ENCODE data around the gene ALDOA. TPM values are rescaled to one million over a fixed set of nuclear protein-coding genes. Genes with fewer than 3 reads are reported as not detected.
"Not testable (repeated sequence)": the region's sequence is repeated elsewhere in the genome, so short reads cannot be mapped to it uniquely, and the experiment has no call there.

ALDOA gene
- total RNA-seq (2014; rRNA removed; shearing (Covaris generic)): 1,380 and 1,410 TPM in 2 replicates

DNA sequence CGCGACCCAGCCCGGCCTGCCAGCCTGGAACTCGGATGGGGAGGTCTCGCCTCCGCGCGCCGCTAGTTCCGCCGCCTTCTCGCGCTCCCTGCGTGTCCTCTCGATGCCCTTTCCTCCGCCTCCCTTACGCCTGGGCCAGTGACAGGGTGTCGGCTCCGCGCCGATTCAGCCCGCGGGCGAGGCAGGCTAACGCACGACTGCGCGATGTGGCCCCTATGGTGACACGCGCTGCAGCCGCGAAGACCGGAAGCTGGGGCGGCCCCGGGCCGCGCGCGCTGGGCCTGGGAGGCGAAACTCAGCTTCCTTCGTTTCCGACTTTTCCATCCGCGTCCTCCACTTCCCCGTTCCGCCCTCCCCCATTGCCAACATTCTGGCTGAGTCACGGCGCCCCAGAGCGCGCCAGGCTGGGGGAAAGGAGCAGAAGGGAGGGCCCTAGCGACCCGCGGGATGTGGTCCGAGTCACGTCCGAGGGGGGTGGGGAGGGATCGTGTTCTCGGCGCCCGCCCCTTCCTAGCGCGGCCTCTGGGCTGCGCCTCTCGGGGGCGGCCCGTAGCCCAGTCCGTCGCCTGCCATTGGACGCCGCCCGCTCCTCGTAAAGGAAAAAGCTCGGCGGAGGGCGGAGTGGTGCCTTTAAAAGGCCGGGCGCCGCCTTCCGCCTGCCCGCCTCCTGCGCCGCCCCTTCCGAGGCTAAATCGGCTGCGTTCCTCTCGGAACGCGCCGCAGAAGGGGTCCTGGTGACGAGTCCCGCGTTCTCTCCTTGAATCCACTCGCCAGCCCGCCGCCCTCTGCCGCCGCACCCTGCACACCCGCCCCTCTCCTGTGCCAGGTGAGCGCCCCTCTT, at the start of gene ALDOA:
Gene ALDOA (plus strand): TSS at position 659 of the 841 bp plus-strand sequence. CDS start 1,138 bp downstream, outside the sequence.
- DNase-seq (ENCODE audit: low spot score): peak; percentile 98

DNA sequence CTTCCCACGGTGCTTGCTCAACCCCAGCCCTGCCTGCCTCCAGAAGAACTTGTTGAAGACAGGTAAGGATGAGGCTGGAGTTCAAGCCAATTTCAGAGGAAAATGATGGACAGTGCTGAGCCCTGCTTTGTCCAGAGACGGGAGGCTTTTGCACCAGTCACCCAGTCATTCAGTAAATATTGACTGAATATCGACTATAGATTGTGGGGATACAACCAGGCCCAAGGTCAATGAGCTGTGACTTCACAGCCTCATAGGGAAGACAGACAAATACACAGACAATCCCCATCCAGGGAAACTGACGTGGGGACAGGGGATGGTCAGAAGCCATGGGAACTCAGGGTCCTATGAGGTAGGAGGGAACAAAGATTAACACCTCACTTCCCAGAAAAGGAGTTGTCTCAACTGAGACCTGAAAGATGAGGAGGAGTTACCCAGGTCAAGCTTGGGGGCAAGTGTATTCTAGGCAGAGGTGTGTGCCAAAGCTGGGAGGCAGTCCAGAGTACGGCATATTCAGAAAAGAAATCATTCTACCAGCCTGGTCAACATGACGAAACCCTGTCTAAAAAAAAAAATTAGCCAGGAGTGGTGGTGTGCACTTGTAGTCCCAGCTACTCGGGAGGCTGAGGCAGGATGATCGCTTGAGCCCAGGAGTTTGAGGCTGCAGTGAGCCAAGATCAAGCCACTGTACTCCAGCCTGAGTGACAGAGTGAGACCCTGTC, 48.8 kb upstream of the ALDOA start:
- no peak for DNase-seq (ENCODE audit: low spot score)

DNA sequence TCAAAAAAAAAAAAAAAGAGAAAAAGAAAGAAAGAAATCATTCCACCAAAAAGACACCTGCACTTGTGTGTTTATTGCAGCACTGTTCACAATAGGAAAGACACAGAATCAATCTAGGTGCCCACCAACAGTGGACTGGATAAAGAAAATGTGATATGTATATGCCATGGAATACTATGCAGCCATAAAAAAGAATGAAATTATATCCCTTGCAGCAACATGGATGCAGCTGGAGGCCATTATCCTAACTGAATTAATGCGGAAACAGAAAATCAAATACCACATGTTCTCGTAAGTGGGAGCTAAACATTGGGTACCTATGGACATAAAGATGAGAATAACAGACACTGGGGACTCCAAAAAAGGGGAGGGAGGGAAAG, 48.3 kb upstream of the ALDOA start:
- no peak for DNase-seq (ENCODE audit: low spot score)

DNA sequence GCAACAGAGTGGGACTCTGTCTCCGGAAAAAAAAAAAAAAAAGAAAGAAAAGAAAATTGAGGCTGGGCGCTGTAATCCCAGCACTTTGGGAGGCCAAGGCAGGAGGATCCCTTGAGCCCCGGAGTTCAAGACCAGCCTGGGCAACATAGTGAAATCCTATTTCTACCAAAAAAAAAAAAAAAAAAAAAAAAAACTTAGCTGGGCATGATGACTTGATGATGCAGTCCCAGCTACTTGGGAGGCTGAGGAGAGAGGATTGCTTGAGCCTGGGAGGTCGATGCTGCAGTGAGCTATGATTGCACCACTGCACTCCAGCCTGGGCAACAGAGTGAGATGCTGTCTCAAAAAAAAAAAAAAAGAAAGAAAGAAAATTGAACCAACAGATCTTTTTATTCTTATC, 47.6 kb upstream of the ALDOA start:
- DNase-seq (ENCODE audit: low spot score): not testable (repeated sequence)

DNA sequence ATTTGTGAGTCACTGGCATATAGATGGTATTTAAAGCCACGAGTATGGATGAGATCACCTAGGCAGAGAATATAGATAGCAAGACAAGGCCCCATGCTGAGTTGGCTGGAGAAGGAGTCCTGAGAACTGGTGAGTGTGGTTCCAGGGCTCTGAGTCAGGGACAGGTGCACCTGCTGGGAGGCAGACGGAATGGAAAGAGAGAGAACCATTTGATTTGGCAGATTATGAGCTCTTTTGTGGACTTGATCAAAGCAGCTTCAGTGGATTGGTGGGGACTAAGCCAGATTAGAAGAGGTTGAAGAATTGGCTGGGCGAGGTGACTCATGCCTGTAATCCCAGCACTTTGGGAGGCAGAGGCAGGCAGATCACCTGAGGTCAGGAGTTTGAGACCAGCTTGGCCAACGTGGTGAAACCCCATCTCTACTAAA, 46.8 kb upstream of the ALDOA start:
- DNase-seq (ENCODE audit: low spot score): peak; percentile 64

- DNase-seq (ENCODE audit: low spot score): no peak
These were observed 42.7 kb upstream of the ALDOA start, which contains the start of gene C16orf92 for GRCh38 chr16:30022887-30023286. C16orf92 (plus strand) TSS chr16:30023198; CDS start chr16:30023341, 143 bp downstream.

GRCh38 chr16:30023586-30023985, 42.0 kb upstream of the ALDOA start:
- DNase-seq (ENCODE audit: low spot score): no peak

- no peak for DNase-seq (ENCODE audit: low spot score)
These were observed 41.1 kb upstream of the ALDOA start for GRCh38 chr16:30024451-30024850.

- DNase-seq (ENCODE audit: low spot score): no peak
These were observed 40.4 kb upstream of the ALDOA start for GRCh38 chr16:30025156-30025555.

- DNase-seq (ENCODE audit: low spot score): no peak
These were observed 40.0 kb upstream of the ALDOA start for GRCh38 chr16:30025574-30025973.

- DNase-seq (ENCODE audit: low spot score): no peak
These were observed 39.1 kb upstream of the ALDOA start for GRCh38 chr16:30026449-30026848.

DNA sequence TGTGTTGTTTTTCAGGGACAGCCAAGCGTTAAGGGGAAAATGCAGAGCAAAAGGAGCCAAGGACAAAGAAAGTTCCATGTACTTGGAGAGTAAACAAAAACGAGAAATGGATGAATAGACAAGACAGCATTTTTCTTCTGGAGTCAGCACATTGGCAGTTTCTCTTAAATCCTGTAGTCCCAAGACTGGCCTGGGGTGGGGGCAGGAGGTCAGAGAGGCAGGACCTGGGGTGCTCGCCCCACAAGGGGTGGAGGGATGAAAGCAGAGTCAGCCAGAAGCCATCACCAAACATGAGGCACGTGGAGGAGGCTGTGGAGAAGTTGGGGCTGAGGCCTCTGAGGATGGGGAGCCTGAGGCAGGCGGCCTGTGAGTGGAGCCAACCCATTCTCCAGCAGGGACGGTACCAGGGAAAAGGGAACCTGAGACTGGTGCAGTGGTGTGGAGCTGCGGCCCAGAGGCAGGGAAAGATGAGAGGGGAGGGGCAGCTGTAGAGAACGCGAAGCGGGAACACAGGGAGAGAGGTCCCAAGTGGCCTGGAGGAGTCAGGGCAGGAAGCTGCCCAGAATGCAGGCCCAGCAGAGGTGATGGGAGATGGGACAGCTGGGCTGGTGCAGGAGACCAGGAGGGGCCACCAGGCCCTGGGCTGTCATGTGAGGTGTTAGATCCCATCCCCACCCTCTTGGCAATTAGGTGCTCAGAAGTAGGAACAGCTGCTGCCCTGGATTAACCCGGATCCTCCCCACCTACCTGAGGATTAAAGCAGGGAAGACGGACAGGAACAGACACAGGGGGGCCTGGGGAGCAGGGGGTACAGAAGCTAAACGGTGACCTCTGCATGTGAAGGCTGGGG, 37.7 kb upstream of the ALDOA start:
- DNase-seq (ENCODE audit: low spot score): no peak

- peak; percentile 13 for DNase-seq (ENCODE audit: low spot score)
These were observed 37.0 kb upstream of the ALDOA start for GRCh38 chr16:30028438-30029076.

DNA sequence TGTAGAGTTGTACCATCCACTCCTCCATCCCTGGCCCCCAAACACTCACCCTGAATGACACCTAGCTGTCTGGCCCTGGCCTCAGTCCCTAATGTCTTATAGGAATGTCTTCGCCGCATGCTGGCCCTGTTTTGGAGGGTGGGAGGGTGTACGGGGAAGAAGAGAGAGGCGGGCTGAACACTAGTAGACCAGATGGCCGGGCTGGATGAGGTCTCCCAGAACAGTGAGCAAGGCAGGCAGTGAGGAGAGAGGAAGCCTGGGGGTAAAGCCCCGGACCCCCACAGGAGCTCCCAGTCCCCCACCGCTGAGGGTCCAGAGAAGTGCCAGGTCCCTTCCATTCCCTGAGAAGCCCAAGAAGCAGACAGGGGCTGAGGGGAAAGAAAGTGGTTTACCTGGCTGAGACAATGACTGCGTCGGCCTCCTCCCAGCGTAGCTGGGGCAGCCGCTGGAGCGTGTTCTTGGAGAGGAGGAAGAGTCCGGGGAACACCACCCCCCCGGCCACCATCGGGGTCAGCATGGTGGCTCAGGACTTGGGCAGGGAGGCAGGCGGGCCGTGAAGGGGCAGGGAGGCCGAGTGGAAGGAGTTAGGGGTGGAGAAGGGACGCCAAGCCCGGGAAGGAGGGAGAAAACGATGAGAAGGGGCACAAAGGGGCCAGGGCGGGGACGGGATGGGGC, 35.4 kb upstream of the ALDOA start:
- no peak for DNase-seq (ENCODE audit: low spot score)

DNA sequence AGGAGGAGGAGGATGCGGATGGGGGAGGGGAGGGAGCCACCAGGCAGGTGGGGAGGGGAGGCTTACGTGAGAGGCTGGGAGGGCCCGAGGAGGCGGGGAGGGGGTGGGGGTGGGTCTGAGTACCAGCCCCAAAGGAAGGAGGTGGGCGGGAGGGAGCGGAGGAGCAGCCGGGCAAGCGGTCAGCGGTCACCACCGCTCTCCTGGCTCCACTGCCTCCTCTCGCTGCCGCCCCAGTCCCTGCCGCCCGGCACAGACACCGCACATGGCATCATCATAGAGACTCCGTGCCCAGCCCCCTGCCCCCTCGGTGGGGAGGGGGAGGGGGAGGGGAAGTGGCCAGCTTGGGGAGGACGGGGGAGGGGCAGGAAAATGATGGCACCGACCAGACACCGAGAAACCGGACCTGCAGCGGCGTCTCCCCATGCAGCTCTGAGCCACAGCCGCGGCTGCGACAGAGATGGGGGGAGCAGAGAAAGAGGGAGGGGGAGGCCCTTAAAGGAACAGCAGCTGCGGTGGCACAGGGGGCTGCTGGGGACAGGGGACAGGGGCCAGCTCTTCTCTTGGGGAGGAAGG, 34.6 kb upstream of the ALDOA start, which contains the start of gene TLCD3B:
Gene TLCD3B (minus strand): TSS at position 431 of the 573 bp plus-strand sequence. CDS start 744 bp downstream, outside the sequence.
- DNase-seq (ENCODE audit: low spot score): no peak

- DNase-seq (ENCODE audit: low spot score): no peak
These were observed 34.1 kb upstream of the ALDOA start for GRCh38 chr16:30031477-30031918.

- peak; percentile 71 for DNase-seq (ENCODE audit: low spot score)
These were observed 33.3 kb upstream of the ALDOA start for GRCh38 chr16:30032083-30032819.

- no peak for DNase-seq (ENCODE audit: low spot score)
These were observed 32.3 kb upstream of the ALDOA start for GRCh38 chr16:30033270-30033669.

DNA sequence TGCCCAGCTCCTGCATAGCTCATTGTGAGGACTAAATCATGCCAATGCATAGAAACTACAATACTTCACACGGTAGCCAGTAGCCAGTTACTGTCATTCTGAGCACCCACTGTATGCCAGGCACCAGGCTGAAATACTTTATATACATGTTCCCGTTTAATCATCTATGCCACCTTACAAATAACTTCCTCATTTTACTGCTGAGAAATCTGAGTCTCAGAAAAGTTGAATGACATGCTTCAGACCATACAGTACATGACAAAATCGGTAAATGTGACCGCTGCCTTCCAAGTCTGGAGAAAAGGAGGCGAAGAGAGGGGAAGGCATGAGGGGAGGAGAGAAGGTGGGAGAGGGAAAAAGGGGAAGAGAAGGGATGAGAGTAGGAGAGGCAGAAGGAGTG, 25.3 kb upstream of the ALDOA start:
- no peak for DNase-seq (ENCODE audit: low spot score)

Measured in A172 (cell line).